ENCODE measurements around the gene SPATS2.
A peak's percentile ranks its signal among the peaks of the same experiment; 100 is the strongest.

The SPATS2 gene

GRCh38 chr12:49538510-49539403 is 171.5 kb downstream of the SPATS2 start, which contains the start of gene KCNH3 (continued):
- TF ChIP-seq, protein P1, sequence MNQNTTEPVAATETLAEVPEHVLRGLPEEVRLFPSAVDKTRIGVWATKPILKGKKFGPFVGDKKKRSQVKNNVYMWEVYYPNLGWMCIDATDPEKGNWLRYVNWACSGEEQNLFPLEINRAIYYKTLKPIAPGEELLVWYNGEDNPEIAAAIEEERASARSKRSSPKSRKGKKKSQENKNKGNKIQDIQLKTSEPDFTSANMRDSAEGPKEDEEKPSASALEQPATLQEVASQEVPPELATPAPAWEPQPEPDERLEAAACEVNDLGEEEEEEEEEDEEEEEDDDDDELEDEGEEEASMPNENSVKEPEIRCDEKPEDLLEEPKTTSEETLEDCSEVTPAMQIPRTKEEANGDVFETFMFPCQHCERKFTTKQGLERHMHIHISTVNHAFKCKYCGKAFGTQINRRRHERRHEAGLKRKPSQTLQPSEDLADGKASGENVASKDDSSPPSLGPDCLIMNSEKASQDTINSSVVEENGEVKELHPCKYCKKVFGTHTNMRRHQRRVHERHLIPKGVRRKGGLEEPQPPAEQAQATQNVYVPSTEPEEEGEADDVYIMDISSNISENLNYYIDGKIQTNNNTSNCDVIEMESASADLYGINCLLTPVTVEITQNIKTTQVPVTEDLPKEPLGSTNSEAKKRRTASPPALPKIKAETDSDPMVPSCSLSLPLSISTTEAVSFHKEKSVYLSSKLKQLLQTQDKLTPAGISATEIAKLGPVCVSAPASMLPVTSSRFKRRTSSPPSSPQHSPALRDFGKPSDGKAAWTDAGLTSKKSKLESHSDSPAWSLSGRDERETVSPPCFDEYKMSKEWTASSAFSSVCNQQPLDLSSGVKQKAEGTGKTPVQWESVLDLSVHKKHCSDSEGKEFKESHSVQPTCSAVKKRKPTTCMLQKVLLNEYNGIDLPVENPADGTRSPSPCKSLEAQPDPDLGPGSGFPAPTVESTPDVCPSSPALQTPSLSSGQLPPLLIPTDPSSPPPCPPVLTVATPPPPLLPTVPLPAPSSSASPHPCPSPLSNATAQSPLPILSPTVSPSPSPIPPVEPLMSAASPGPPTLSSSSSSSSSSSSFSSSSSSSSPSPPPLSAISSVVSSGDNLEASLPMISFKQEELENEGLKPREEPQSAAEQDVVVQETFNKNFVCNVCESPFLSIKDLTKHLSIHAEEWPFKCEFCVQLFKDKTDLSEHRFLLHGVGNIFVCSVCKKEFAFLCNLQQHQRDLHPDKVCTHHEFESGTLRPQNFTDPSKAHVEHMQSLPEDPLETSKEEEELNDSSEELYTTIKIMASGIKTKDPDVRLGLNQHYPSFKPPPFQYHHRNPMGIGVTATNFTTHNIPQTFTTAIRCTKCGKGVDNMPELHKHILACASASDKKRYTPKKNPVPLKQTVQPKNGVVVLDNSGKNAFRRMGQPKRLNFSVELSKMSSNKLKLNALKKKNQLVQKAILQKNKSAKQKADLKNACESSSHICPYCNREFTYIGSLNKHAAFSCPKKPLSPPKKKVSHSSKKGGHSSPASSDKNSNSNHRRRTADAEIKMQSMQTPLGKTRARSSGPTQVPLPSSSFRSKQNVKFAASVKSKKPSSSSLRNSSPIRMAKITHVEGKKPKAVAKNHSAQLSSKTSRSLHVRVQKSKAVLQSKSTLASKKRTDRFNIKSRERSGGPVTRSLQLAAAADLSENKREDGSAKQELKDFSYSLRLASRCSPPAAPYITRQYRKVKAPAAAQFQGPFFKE (tag by site-specific recombination; IDR thresholded peaks at IDR 0.05; ENCODE audit: borderline replicate concordance): no peak
- TF ChIP-seq GLIS2 (tag by site-specific recombination; IDR thresholded peaks at IDR 0.05) (peak; percentile 87), SP2 (tag by site-specific recombination; IDR thresholded peaks at IDR 0.05) (peak; percentile 75), ZNF561 (tag by site-specific recombination; IDR thresholded peaks at IDR 0.05; ENCODE audit: borderline replicate concordance) (peak; percentile 97), ZNF366 (tag by site-specific recombination; conservative IDR thresholded peaks at IDR 0.05) (no peak), ZNF266 (tag by site-specific recombination; IDR thresholded peaks at IDR 0.05; ENCODE audit: low read depth) (no peak), ZNF768 (tag by site-specific recombination; IDR thresholded peaks at IDR 0.05) (no peak)
- TF ChIP-seq, protein P2, sequence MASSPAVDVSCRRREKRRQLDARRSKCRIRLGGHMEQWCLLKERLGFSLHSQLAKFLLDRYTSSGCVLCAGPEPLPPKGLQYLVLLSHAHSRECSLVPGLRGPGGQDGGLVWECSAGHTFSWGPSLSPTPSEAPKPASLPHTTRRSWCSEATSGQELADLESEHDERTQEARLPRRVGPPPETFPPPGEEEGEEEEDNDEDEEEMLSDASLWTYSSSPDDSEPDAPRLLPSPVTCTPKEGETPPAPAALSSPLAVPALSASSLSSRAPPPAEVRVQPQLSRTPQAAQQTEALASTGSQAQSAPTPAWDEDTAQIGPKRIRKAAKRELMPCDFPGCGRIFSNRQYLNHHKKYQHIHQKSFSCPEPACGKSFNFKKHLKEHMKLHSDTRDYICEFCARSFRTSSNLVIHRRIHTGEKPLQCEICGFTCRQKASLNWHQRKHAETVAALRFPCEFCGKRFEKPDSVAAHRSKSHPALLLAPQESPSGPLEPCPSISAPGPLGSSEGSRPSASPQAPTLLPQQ (tag by site-specific recombination; IDR thresholded peaks at IDR 0.05): no peak

DNA sequence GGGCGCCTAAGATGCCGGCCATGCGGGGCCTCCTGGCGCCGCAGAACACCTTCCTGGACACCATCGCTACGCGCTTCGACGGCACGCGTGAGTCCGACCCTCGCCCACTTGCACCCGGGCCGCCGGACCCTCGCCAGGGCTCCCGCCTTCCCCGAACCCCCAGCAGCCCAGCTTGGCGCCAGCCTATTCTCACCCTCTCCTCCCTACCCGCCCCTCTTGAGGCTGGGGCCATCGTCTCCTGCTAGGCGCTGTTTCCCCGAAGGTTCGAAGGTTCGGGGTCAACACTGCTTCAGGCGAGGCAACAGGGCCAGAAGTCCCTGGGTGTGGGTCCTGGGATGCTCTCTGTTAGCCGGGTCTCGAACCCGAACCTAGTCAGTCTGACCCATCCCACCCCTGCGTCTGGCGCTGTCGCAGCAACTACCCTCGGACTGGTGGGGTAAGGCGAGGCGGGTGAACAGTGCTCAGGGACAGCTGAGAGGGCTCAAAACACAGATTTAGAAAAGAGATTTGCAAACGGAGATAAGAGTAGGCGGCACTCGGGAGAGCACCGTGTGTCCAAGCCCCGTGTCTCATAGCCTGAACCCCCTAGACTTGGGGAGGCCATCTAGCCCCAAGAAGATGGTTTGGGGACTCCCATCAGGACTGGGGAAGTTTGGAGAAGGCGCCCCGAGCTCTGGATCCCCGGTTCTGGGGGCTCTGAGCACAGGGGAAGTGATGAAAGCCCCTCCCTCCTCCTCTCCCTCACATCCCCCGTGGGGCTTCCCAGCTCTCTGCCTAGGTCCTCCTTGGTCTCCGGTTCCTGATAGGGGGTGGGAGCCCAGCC is 172.4 kb downstream of the SPATS2 start:
- no peak overlapping the region for H3K4me3 ChIP-seq (ENCODE audit: low read depth, low read length)
- H3K27ac ChIP-seq (ENCODE audit: extremely low read depth, low read depth, low read length): no peak overlapping the region
- ChIA-PET POLR2A (interaction anchor here (1.1 to 1.3 kb wide), 2 partner anchors 16 to 173 kb away, joined by 3 to 5 read pairs; partner anchors contain the start of gene SPATS2), CTCF (interaction anchor here (0.7 to 1.8 kb wide), 7 partner anchors 13 to 192 kb away, joined by 3 to 5 read pairs (median 4); no protein-coding TSS in a partner anchor)
- H3K4me1 ChIP-seq (ENCODE audit: control insufficient read depth, insufficient read depth, low read length): peaks cover 2% of the 10 kb centered on the region; the same call in 1 of the 2 replicates
- TF ChIP-seq ZNF664 (tag by site-specific recombination; IDR thresholded peaks at IDR 0.05): no peak
- TF ChIP-seq ZNF248 (tag by site-specific recombination; IDR thresholded peaks at IDR 0.05): no peak
- no peak for TF ChIP-seq ZBTB26 (tag by site-specific recombination; optimal IDR thresholded peaks at IDR 0.05)
- TF ChIP-seq ZBTB20 (tag by site-specific recombination; IDR thresholded peaks at IDR 0.05): peak; percentile 44; the same call in 1 of the 2 replicates
- no peak for TF ChIP-seq ZNF23 (tag by site-specific recombination; IDR thresholded peaks at IDR 0.05; ENCODE audit: borderline replicate concordance)
- TF ChIP-seq, protein P3, sequence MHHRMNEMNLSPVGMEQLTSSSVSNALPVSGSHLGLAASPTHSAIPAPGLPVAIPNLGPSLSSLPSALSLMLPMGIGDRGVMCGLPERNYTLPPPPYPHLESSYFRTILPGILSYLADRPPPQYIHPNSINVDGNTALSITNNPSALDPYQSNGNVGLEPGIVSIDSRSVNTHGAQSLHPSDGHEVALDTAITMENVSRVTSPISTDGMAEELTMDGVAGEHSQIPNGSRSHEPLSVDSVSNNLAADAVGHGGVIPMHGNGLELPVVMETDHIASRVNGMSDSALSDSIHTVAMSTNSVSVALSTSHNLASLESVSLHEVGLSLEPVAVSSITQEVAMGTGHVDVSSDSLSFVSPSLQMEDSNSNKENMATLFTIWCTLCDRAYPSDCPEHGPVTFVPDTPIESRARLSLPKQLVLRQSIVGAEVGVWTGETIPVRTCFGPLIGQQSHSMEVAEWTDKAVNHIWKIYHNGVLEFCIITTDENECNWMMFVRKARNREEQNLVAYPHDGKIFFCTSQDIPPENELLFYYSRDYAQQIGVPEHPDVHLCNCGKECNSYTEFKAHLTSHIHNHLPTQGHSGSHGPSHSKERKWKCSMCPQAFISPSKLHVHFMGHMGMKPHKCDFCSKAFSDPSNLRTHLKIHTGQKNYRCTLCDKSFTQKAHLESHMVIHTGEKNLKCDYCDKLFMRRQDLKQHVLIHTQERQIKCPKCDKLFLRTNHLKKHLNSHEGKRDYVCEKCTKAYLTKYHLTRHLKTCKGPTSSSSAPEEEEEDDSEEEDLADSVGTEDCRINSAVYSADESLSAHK (tag by site-specific recombination; IDR thresholded peaks at IDR 0.05): no peak
- no peaks in the 10 kb centered on the region for H3K36me3 ChIP-seq (ENCODE audit: control insufficient read depth in 2 of 2, insufficient read depth in 1 of 2, low read length in 2 of 2)
- H3K9me3 ChIP-seq (ENCODE audit: control insufficient read depth, insufficient read depth, low read depth, low read length): no peaks in the 10 kb centered on the region
